ENCODE data around the gene AGBL4. TPM values are rescaled to one million over a fixed set of nuclear protein-coding genes. Genes with fewer than 3 reads are reported as not detected.

AGBL4 gene
- polyA plus RNA-seq, 4 donors: 0.10 to 0.16 TPM; not detected in 2

GRCh38 chr1:48552903-48553606, 1470.7 kb downstream of the AGBL4 start:
- FAIRE-seq: no peak
- Histone ChIP-seq H3K4me1 (ENCODE audit: control insufficient read depth in 3 of 3, insufficient read depth in 2 of 3, low read depth in 1 of 3, low read length in 2 of 3) (peaks cover 0 to 2% (median 0%) of the 10 kb centered on the region in 3 donors), H3K27ac (ENCODE audit: low read depth in 1 of 3, low read length in 2 of 3) (no peak overlapping the region), H3K9me3 (ENCODE audit: control insufficient read depth in 2 of 2, insufficient read depth in 1 of 2, low read depth in 1 of 2, low read length in 1 of 2) (no peaks in the 10 kb centered on the region), H3K36me3 (ENCODE audit: control insufficient read depth in 3 of 3, insufficient read depth in 2 of 3, low read depth in 1 of 3, low read length in 3 of 3) (no peaks in the 10 kb centered on the region), H3K27me3 (ENCODE audit: control insufficient read depth in 3 of 3, insufficient read depth in 3 of 3, low read length in 3 of 3) (peaks cover 0 to 2% (median 0%) of the 10 kb centered on the region in 3 donors), H3K4me3 (ENCODE audit: low read depth in 1 of 3, low read length in 3 of 3) (no peak overlapping the region)
- WGBS, 3 donors: 66 to 74% (median 73%) methylated on average over 5 of the region's 5 CpGs
- DNase-seq: no peak

- Histone ChIP-seq H3K4me3 (ENCODE audit: low read depth in 1 of 3, low read length in 3 of 3) (no peak overlapping the region), H3K27me3 (ENCODE audit: control insufficient read depth in 3 of 3, insufficient read depth in 3 of 3, low read length in 3 of 3) (peaks cover 0 to 2% (median 0%) of the 10 kb centered on the region in 3 donors), H3K4me1 (ENCODE audit: control insufficient read depth in 3 of 3, insufficient read depth in 2 of 3, low read depth in 1 of 3, low read length in 2 of 3) (peaks cover 0 to 2% (median 0%) of the 10 kb centered on the region in 3 donors), H3K36me3 (ENCODE audit: control insufficient read depth in 3 of 3, insufficient read depth in 2 of 3, low read depth in 1 of 3, low read length in 3 of 3) (no peaks in the 10 kb centered on the region), H3K9me3 (ENCODE audit: control insufficient read depth in 2 of 2, insufficient read depth in 1 of 2, low read depth in 1 of 2, low read length in 1 of 2) (no peaks in the 10 kb centered on the region), H3K27ac (ENCODE audit: low read depth in 1 of 3, low read length in 2 of 3) (no peak overlapping the region)
- 13 to 28% (median 19%) methylated on average over 1 of the region's 1 CpG for WGBS, 3 donors
- DNase-seq (peak in 1 of 2 donors; percentile 8), FAIRE-seq (no peak)
Measured at GRCh38 chr1:48552420-48552819, 1471.3 kb downstream of the AGBL4 start.

- Histone ChIP-seq H3K4me1 (ENCODE audit: control insufficient read depth in 3 of 3, insufficient read depth in 2 of 3, low read depth in 1 of 3, low read length in 2 of 3) (peaks cover 0 to 2% (median 0%) of the 10 kb centered on the region in 3 donors), H3K27ac (ENCODE audit: low read depth in 1 of 3, low read length in 2 of 3) (no peak overlapping the region), H3K9me3 (ENCODE audit: control insufficient read depth in 2 of 2, insufficient read depth in 1 of 2, low read depth in 1 of 2, low read length in 1 of 2) (no peaks in the 10 kb centered on the region), H3K27me3 (ENCODE audit: control insufficient read depth in 3 of 3, insufficient read depth in 3 of 3, low read length in 3 of 3) (peaks cover 0 to 6% (median 0%) of the 10 kb centered on the region in 3 donors), H3K36me3 (ENCODE audit: control insufficient read depth in 3 of 3, insufficient read depth in 2 of 3, low read depth in 1 of 3, low read length in 3 of 3) (no peaks in the 10 kb centered on the region), H3K4me3 (ENCODE audit: low read depth in 1 of 3, low read length in 3 of 3) (no peak overlapping the region)
- FAIRE-seq (no peak), DNase-seq (no peak)
Measured at GRCh38 chr1:48548985-48549384, 1474.8 kb downstream of the AGBL4 start.

GRCh38 chr1:48547561-48548220, 1476.1 kb downstream of the AGBL4 start:
- peaks cover 0 to 6% (median 0%) of the 10 kb centered on the region in 3 donors for H3K27me3 ChIP-seq (ENCODE audit: control insufficient read depth in 3 of 3, insufficient read depth in 3 of 3, low read length in 3 of 3)
- WGBS, 3 donors: 58 to 79% (median 70%) methylated on average over 1 of the region's 1 CpG
- no peaks in the 10 kb centered on the region for H3K9me3 ChIP-seq (ENCODE audit: control insufficient read depth in 2 of 2, insufficient read depth in 1 of 2, low read depth in 1 of 2, low read length in 1 of 2)
- no peak overlapping the region for H3K4me3 ChIP-seq (ENCODE audit: low read depth in 1 of 3, low read length in 3 of 3)
- DNase-seq (no peak), FAIRE-seq (no peak)
- no peaks in the 10 kb centered on the region for H3K4me1 ChIP-seq (ENCODE audit: control insufficient read depth in 3 of 3, insufficient read depth in 2 of 3, low read depth in 1 of 3, low read length in 2 of 3)
- H3K36me3 ChIP-seq (ENCODE audit: control insufficient read depth in 3 of 3, insufficient read depth in 2 of 3, low read depth in 1 of 3, low read length in 3 of 3): no peaks in the 10 kb centered on the region
- no peak overlapping the region for H3K27ac ChIP-seq (ENCODE audit: low read depth in 1 of 3, low read length in 2 of 3)

- DNase-seq (no peak), FAIRE-seq (no peak)
- H3K4me1 ChIP-seq (ENCODE audit: control insufficient read depth in 3 of 3, insufficient read depth in 2 of 3, low read depth in 1 of 3, low read length in 2 of 3): no peaks in the 10 kb centered on the region
- peaks cover 0 to 6% (median 0%) of the 10 kb centered on the region in 3 donors for H3K27me3 ChIP-seq (ENCODE audit: control insufficient read depth in 3 of 3, insufficient read depth in 3 of 3, low read length in 3 of 3)
- H3K4me3 ChIP-seq (ENCODE audit: low read depth in 1 of 3, low read length in 3 of 3): no peak overlapping the region
- no peaks in the 10 kb centered on the region for H3K9me3 ChIP-seq (ENCODE audit: control insufficient read depth in 2 of 2, insufficient read depth in 1 of 2, low read depth in 1 of 2, low read length in 1 of 2)
- no peaks in the 10 kb centered on the region for H3K36me3 ChIP-seq (ENCODE audit: control insufficient read depth in 3 of 3, insufficient read depth in 2 of 3, low read depth in 1 of 3, low read length in 3 of 3)
- H3K27ac ChIP-seq (ENCODE audit: low read depth in 1 of 3, low read length in 2 of 3): no peak overlapping the region
Measured at GRCh38 chr1:48543854-48544253, 1479.9 kb downstream of the AGBL4 start.

- Histone ChIP-seq H3K27me3 (ENCODE audit: control insufficient read depth in 3 of 3, insufficient read depth in 3 of 3, low read length in 3 of 3) (peaks cover 0 to 6% (median 0%) of the 10 kb centered on the region in 3 donors), H3K27ac (ENCODE audit: low read depth in 1 of 3, low read length in 2 of 3) (no peak overlapping the region), H3K4me1 (ENCODE audit: control insufficient read depth in 3 of 3, insufficient read depth in 2 of 3, low read depth in 1 of 3, low read length in 2 of 3) (no peaks in the 10 kb centered on the region), H3K36me3 (ENCODE audit: control insufficient read depth in 3 of 3, insufficient read depth in 2 of 3, low read depth in 1 of 3, low read length in 3 of 3) (no peaks in the 10 kb centered on the region), H3K4me3 (ENCODE audit: low read depth in 1 of 3, low read length in 3 of 3) (no peak overlapping the region), H3K9me3 (ENCODE audit: control insufficient read depth in 2 of 2, insufficient read depth in 1 of 2, low read depth in 1 of 2, low read length in 1 of 2) (no peaks in the 10 kb centered on the region)
- no peak for FAIRE-seq
- WGBS, 3 donors: 6 to 34% (median 22%) methylated on average over 3 of the region's 3 CpGs
- DNase-seq: no peak
Measured at GRCh38 chr1:48540587-48540986, 1483.2 kb downstream of the AGBL4 start.

GRCh38 chr1:48536477-48536876, 1487.3 kb downstream of the AGBL4 start:
- FAIRE-seq (no peak), DNase-seq (no peak)
- H3K36me3 ChIP-seq (ENCODE audit: control insufficient read depth in 3 of 3, insufficient read depth in 2 of 3, low read depth in 1 of 3, low read length in 3 of 3): no peaks in the 10 kb centered on the region
- no peak overlapping the region for H3K4me3 ChIP-seq (ENCODE audit: low read depth in 1 of 3, low read length in 3 of 3)
- no peak overlapping the region for H3K27ac ChIP-seq (ENCODE audit: low read depth in 1 of 3, low read length in 2 of 3)
- no peaks in the 10 kb centered on the region for H3K4me1 ChIP-seq (ENCODE audit: control insufficient read depth in 3 of 3, insufficient read depth in 2 of 3, low read depth in 1 of 3, low read length in 2 of 3)
- H3K9me3 ChIP-seq (ENCODE audit: control insufficient read depth in 2 of 2, insufficient read depth in 1 of 2, low read depth in 1 of 2, low read length in 1 of 2): no peaks in the 10 kb centered on the region
- no peaks in the 10 kb centered on the region for H3K27me3 ChIP-seq (ENCODE audit: control insufficient read depth in 3 of 3, insufficient read depth in 3 of 3, low read length in 3 of 3)
- 71 to 84% (median 80%) methylated on average over 3 of the region's 3 CpGs for WGBS, 3 donors

- Histone ChIP-seq H3K4me3 (ENCODE audit: low read depth in 1 of 3, low read length in 3 of 3) (no peak overlapping the region), H3K27me3 (ENCODE audit: control insufficient read depth in 3 of 3, insufficient read depth in 3 of 3, low read length in 3 of 3) (no peaks in the 10 kb centered on the region), H3K9me3 (ENCODE audit: control insufficient read depth in 2 of 2, insufficient read depth in 1 of 2, low read depth in 1 of 2, low read length in 1 of 2) (no peaks in the 10 kb centered on the region), H3K27ac (ENCODE audit: low read depth in 1 of 3, low read length in 2 of 3) (no peak overlapping the region), H3K4me1 (ENCODE audit: control insufficient read depth in 3 of 3, insufficient read depth in 2 of 3, low read depth in 1 of 3, low read length in 2 of 3) (no peaks in the 10 kb centered on the region), H3K36me3 (ENCODE audit: control insufficient read depth in 3 of 3, insufficient read depth in 2 of 3, low read depth in 1 of 3, low read length in 3 of 3) (no peaks in the 10 kb centered on the region)
- 24 to 53% (median 38%) methylated on average over 1 of the region's 1 CpG for WGBS, 3 donors
- DNase-seq (no peak), FAIRE-seq (no peak)
Measured at GRCh38 chr1:48532976-48533375, 1490.8 kb downstream of the AGBL4 start.
